HG03469 (cell line): ENCODE results near the gene BORCS6.

ENCODE experiments used
- ATAC-seq: cut with Tn5 transposase; IDR thresholded peaks from one replicate; pipeline ENCODE4 v1.9.1; 2021; ENCODE audit warnings: mild to moderate bottlenecking, moderate library complexity, moderate number of reproducible peaks; ENCODE audit not compliant: unreplicated experiment

BORCS6 gene

GRCh38 chr17:8155996-8156245, 34.1 kb downstream of the BORCS6 start:
- no peak for ATAC-seq

- no peak for ATAC-seq
Measured at GRCh38 chr17:8155231-8155995, 34.6 kb downstream of the BORCS6 start.

- ATAC-seq, result no peak
Measured at GRCh38 chr17:8154608-8155155, 35.3 kb downstream of the BORCS6 start.

GRCh38 chr17:8153957-8154607, 35.9 kb downstream of the BORCS6 start:
- no peak for ATAC-seq

- no peak for ATAC-seq
Measured at GRCh38 chr17:8153525-8153956, 36.4 kb downstream of the BORCS6 start.

GRCh38 chr17:8153031-8153451, 36.9 kb downstream of the BORCS6 start:
- no peak for ATAC-seq

- no peak for ATAC-seq
Measured at GRCh38 chr17:8152112-8152775, 37.7 kb downstream of the BORCS6 start, which contains the start of gene PER1. TSS of gene PER1 (minus strand) at chr17:8152404. CDS start at chr17:8150706, 1,698 bp downstream.

- ATAC-seq, result no peak
Measured at GRCh38 chr17:8151641-8152111, 38.3 kb downstream of the BORCS6 start.

GRCh38 chr17:8151120-8151640, 38.8 kb downstream of the BORCS6 start:
- peak; percentile 32 for ATAC-seq

GRCh38 chr17:8150194-8151119, 39.5 kb downstream of the BORCS6 start:
- ATAC-seq, result no peak

- no peak for ATAC-seq
Measured at GRCh38 chr17:8149419-8150193, 40.4 kb downstream of the BORCS6 start.

GRCh38 chr17:8148560-8148959, 41.4 kb downstream of the BORCS6 start:
- ATAC-seq, result no peak

GRCh38 chr17:8147805-8148404, 42.1 kb downstream of the BORCS6 start:
- ATAC-seq, result no peak

GRCh38 chr17:8147141-8147804, 42.7 kb downstream of the BORCS6 start:
- ATAC-seq, result no peak

- ATAC-seq, result no peak
Measured at GRCh38 chr17:8146381-8147140, 43.4 kb downstream of the BORCS6 start.

GRCh38 chr17:8145811-8146210, 44.2 kb downstream of the BORCS6 start:
- ATAC-seq, result no peak

- no peak for ATAC-seq
Measured at GRCh38 chr17:8144401-8145231, 45.4 kb downstream of the BORCS6 start.
